Esophagus squamous epithelium (tissue), 4 donors: ENCODE data around the gene GHDC.

Experiments used
- POLR2A ChIP-seq, 4 donors: fragments of 450-650 bp; IDR thresholded peaks; one replicate each; pipeline ENCODE4 v1.6.1; 2017; ENCODE audit warnings: antibody characterized with exemption in 4 of 4, mild to moderate bottlenecking in 4 of 4, moderate library complexity in 3 of 4
- TF ChIP-seq, protein P1 (sequence below), 6 experiments: fragments of 450-650 bp in 4 of 6; fragments of 200-600 bp in 2 of 6; sonication (generic) in 2 of 6; IDR thresholded peaks; one replicate each; pipeline ENCODE4 v1.5.1; 2016 to 2019; ENCODE audit warnings: antibody characterized with exemption in 6 of 6, mild to moderate bottlenecking in 4 of 6, moderate library complexity in 4 of 6

DNA sequence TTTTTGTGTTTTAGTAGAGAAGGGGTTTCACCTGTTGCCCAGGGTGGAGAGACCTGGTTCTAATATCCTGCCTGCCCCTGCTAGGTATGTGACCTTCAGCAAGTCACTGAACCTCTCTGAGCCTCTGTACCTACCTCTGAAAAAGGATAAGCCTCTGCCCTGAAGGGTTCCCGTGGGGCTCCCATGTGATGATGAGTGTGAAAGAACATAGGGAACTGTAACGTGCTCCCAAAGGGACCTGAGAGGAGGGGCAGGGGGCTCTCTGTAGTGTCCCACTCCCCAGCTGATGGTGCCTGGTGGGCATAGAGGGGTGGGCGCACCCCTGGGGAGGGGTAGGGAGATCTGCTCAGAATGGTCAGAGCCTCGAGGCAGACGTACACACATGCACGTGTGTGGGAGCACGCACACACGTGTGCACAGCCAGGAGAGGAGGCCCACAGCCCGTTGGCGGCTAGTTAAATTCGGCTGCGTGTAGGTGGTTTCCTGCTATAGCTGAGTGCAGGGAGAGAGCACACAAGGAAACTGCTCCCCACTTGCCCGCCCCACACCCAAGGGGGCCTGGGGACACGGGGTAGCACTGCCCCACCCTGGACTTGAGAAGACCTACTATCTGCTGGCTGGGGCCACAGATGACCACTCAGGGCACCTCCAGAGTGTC, 20.0 kb downstream of the GHDC start:
- TF ChIP-seq, protein P1, sequence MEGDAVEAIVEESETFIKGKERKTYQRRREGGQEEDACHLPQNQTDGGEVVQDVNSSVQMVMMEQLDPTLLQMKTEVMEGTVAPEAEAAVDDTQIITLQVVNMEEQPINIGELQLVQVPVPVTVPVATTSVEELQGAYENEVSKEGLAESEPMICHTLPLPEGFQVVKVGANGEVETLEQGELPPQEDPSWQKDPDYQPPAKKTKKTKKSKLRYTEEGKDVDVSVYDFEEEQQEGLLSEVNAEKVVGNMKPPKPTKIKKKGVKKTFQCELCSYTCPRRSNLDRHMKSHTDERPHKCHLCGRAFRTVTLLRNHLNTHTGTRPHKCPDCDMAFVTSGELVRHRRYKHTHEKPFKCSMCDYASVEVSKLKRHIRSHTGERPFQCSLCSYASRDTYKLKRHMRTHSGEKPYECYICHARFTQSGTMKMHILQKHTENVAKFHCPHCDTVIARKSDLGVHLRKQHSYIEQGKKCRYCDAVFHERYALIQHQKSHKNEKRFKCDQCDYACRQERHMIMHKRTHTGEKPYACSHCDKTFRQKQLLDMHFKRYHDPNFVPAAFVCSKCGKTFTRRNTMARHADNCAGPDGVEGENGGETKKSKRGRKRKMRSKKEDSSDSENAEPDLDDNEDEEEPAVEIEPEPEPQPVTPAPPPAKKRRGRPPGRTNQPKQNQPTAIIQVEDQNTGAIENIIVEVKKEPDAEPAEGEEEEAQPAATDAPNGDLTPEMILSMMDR (IDR thresholded peaks at IDR 0.05) = no peak
- no peak for TF ChIP-seq POLR2A (IDR thresholded peaks at IDR 0.05)
